ENCODE results near the gene NCL.
"Not testable (repeated sequence)": the region's sequence is repeated elsewhere in the genome, so short reads cannot be mapped to it uniquely, and the experiment has no call there.

NCL gene

DNA sequence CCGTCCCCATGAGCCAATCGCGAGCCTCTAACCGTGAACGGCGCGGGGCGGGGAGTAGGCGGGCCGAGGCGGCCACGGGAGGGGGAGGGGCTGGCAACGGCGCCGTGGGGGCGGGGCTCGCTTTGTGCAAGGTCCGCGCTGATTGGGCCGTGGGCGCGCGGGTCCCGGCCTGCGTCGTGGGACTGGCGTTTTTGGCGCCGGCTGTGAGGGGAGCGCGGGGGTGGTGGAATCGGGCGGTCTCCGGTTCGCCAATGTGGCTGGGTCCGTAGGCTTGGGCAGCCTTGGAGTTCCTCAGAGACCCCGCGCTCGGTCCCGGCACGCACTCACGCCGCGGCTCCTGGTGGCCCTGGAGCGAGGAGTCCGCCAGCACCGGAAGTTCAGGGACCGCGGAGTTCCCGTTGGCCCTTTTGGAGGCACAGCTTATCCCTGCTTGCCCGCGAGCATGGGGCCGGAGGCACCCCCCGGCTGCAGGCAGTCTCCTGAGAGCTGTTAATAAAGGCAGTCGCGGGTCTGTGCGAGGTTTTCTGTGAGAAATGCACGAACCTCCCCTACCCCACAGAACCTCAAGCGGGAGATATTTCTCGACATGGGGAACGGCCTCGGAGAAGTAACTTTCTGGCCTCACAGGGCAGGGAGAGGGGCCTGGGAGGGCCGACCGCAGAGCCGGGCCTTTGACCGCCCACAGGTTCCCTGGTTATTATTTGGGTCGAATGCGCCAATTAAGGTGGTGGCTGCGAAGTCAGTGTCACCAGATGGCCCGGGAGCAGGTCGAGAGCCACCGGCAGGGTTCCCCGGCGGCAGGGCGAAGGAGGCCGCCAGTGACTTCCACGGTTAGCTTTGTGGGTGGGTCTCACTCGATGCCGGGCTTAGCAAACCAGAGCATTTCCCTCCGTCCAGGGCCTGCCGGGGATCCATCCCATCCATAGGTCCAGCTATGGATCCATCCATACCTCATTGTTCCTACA is 574 bp upstream of the NCL start:
- Histone ChIP-seq H3K4me2 (ENCODE audit: low read length) (peak overlapping the region; percentile 98), H2AFZ (peak overlapping the region; percentile 98), H3K4me3 (ENCODE audit: low read depth, low read length) (peak overlapping the region; percentile 99), H3K79me2 (peaks cover 23% of the 10 kb centered on the region), H3K9me3 (ENCODE audit: control insufficient read depth, low read length) (no peaks in the 10 kb centered on the region), H3K27ac (peak overlapping the region; percentile 100), H3K27me3 (ENCODE audit: control insufficient read depth, insufficient read depth, low read length) (no peaks in the 10 kb centered on the region), H3K9ac (peak overlapping the region; percentile 86), H3K4me1 (peaks cover 8% of the 10 kb centered on the region), H3K36me3 (ENCODE audit: control insufficient read depth, insufficient read depth, low read length) (no peaks in the 10 kb centered on the region)
- TF ChIP-seq, protein P1, sequence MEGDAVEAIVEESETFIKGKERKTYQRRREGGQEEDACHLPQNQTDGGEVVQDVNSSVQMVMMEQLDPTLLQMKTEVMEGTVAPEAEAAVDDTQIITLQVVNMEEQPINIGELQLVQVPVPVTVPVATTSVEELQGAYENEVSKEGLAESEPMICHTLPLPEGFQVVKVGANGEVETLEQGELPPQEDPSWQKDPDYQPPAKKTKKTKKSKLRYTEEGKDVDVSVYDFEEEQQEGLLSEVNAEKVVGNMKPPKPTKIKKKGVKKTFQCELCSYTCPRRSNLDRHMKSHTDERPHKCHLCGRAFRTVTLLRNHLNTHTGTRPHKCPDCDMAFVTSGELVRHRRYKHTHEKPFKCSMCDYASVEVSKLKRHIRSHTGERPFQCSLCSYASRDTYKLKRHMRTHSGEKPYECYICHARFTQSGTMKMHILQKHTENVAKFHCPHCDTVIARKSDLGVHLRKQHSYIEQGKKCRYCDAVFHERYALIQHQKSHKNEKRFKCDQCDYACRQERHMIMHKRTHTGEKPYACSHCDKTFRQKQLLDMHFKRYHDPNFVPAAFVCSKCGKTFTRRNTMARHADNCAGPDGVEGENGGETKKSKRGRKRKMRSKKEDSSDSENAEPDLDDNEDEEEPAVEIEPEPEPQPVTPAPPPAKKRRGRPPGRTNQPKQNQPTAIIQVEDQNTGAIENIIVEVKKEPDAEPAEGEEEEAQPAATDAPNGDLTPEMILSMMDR (IDR thresholded peaks at IDR 0.05) = no peak

DNA sequence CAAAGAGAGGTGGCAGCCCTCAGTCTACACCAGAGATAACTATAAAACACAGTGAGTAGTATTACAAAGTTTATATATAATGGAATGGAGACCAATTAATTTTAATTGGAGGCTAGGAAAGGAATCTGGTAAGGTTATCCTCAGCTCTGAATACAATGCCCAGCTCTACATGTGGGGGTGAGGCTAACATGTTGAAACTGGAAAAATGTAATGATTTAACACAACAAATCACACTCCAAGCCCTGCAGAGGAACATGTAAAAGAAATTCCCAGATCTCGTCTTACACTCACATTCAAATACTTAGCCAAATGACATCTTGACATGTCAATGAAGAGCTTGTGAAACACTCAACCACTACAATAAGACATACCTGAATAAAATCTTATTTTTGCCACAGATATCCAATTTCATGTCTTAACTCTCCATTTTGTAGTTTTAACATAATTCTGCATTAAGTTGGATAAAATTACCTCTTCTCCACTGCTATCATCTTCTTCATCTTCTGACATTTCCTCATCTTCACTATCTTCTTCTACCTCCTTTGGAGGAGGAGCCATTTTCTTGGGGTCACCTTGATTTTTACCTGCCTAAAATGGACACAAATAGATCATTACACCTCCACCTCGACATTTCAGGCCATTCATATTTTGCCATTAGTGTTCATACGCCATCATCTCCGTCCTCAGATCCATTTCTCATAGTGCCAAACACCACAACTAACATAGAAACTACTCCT is 1.4 kb downstream of the NCL start:
- H3K36me3 ChIP-seq (ENCODE audit: control insufficient read depth, insufficient read depth, low read length) = no peaks in the 10 kb centered on the region
- peaks cover 23% of the 10 kb centered on the region for H3K79me2 ChIP-seq
- H3K4me2 ChIP-seq (ENCODE audit: low read length) = peak overlapping the region; percentile 66
- H3K4me3 ChIP-seq (ENCODE audit: low read depth, low read length) = peak overlapping the region; percentile 99
- H3K27me3 ChIP-seq (ENCODE audit: control insufficient read depth, insufficient read depth, low read length) = no peaks in the 10 kb centered on the region
- H3K27ac ChIP-seq = peak overlapping the region; percentile 100
- H2AFZ ChIP-seq = no peak overlapping the region
- peaks cover 8% of the 10 kb centered on the region for H3K4me1 ChIP-seq
- H3K9ac ChIP-seq = peak overlapping the region; percentile 96
- no peaks in the 10 kb centered on the region for H3K9me3 ChIP-seq (ENCODE audit: control insufficient read depth, low read length)
- TF ChIP-seq, protein P1 (IDR thresholded peaks at IDR 0.05) = no peak

DNA sequence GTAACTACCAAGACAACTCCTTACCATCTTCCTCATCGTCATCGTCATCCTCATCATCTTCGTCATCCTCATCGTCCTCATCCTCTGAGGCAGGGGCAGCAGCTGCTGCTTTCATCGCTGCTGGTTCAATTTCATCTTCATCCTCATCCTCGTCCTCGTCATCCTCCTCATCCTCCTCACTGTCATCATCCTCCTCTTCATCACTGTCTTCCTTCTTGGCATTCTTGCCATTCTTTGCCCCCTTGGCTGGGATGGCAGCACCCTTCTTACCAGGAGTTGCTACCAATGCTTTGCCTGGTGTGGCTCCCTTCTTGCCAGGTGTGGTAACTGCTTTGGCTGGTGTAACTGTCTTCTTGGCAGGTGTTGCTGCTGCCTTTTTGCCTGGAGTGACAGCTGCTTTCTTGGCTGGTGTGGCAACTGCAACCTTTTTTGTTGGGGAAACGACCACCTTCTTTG is 2.7 kb downstream of the NCL start:
- no peaks in the 10 kb centered on the region for H3K36me3 ChIP-seq (ENCODE audit: control insufficient read depth, insufficient read depth, low read length)
- TF ChIP-seq, protein P1 (IDR thresholded peaks at IDR 0.05) = no peak
- no peak overlapping the region for H3K9ac ChIP-seq
- H3K4me3 ChIP-seq (ENCODE audit: low read depth, low read length) = no peak overlapping the region
- H3K4me1 ChIP-seq = peaks cover 8% of the 10 kb centered on the region
- no peak overlapping the region for H3K4me2 ChIP-seq (ENCODE audit: low read length)
- no peaks in the 10 kb centered on the region for H3K9me3 ChIP-seq (ENCODE audit: control insufficient read depth, low read length)
- H3K79me2 ChIP-seq = peaks cover 23% of the 10 kb centered on the region
- no peak overlapping the region for H2AFZ ChIP-seq
- no peaks in the 10 kb centered on the region for H3K27me3 ChIP-seq (ENCODE audit: control insufficient read depth, insufficient read depth, low read length)
- H3K27ac ChIP-seq = no peak overlapping the region

DNA sequence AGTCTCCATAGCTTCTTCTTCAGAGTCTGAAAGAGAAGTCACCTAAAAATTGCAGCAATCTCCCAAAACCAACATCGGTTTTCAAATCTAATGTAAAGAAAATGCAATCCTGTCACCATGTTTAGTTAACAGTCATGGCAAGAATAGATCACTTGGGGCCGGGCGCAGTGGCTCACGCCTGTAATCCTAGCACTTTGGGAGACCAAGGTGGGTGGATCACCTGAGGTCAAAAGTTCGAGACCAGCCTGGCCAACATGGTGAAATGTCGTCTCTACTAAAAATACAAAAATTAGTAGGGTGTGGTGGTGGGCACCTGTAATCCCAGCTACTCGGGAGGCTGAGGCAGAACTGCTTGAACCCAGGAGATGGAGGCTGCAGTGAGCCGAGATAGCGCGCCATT is 3.4 kb downstream of the NCL start:
- H3K36me3 ChIP-seq (ENCODE audit: control insufficient read depth, insufficient read depth, low read length); H3K9ac ChIP-seq; H2AFZ ChIP-seq; H3K4me3 ChIP-seq (ENCODE audit: low read depth, low read length); H3K4me1 ChIP-seq; H3K9me3 ChIP-seq (ENCODE audit: control insufficient read depth, low read length); H3K27me3 ChIP-seq (ENCODE audit: control insufficient read depth, insufficient read depth, low read length); H3K27ac ChIP-seq; H3K4me2 ChIP-seq (ENCODE audit: low read length): not testable (repeated sequence)
- peaks cover 23% of the 10 kb centered on the region for H3K79me2 ChIP-seq
